BJ (cell line): ENCODE data around the gene ANLN. TPM values are rescaled to one million over a fixed set of nuclear protein-coding genes. Genes with fewer than 3 reads are reported as not detected.

Experiments used
- CTCF ChIA-PET: fragments of 350-600 bp; formaldehyde crosslinking; extraction: SDS; loops from one replicate; lab custom pipeline; 2021; ENCODE audit warnings: antibody characterized with exemption, inconsistent platforms; lab: Yijun Ruan, JAX
- POLR2A ChIA-PET: fragments of 300-600 bp; sonication (Branson Sonifier 250); formaldehyde crosslinking; extraction: SDS; loops from one replicate; lab custom pipeline; 2021; ENCODE audit warnings: antibody characterized with exemption; lab: Charles Lee
- DNase-seq: peaks from one replicate; pipeline ENCODE4 v3.0.0-alpha.2; 2011; ENCODE audit warnings: low read depth
- H3K27me3 ChIP-seq: 2 replicates; pipeline ENCODE4 v1.6.0; 2011; ENCODE audit warnings: low read length; ENCODE audit not compliant: control insufficient read depth, insufficient read depth
- H3K36me3 ChIP-seq: 2 replicates; pipeline ENCODE4 v1.5.1; 2011; ENCODE audit warnings: low read length; ENCODE audit not compliant: control insufficient read depth, insufficient read depth
- H3K4me3 ChIP-seq: 2 replicates; pipeline ENCODE4 v1.5.1; 2011; ENCODE audit warnings: low read depth, mild to moderate bottlenecking, control low read depth, low read length
- CTCF ChIP-seq: IDR thresholded peaks from 2 replicates; pipeline ENCODE4 v1.5.1; 2011; ENCODE audit warnings: low read depth, mild to moderate bottlenecking, control low read depth, inconsistent platforms, low read length, moderate library complexity; ENCODE audit not compliant: insufficient read depth
- polyA plus RNA-seq: library from polyadenylated mRNA; depleted of rRNA; stranded (reverse); fragments of >200 nt; gene quantifications from 2 replicates; pipeline ENCODE4 v1.2.3, GENCODE V29; 2011

The ANLN gene
- polyA plus RNA-seq, 1 experiment: 63.3 TPM

- Histone ChIP-seq H3K4me3 (no peak overlapping the region), H3K36me3 (peaks cover 2% of the 10 kb centered on the region; the same call in 1 of the 2 replicates), H3K27me3 (no peaks in the 10 kb centered on the region)
- TF ChIP-seq CTCF: no peak
- ChIA-PET POLR2A (no interaction called here), CTCF (no interaction called here)
- DNase-seq: no peak
Measured at GRCh38 chr7:36422072-36422471, 32.4 kb downstream of the ANLN start.

GRCh38 chr7:36423633-36424032 lies 34.0 kb downstream of the ANLN start:
- POLR2A ChIA-PET: no interaction called here
- Histone ChIP-seq H3K4me3 (no peak overlapping the region), H3K36me3 (peaks cover 2% of the 10 kb centered on the region; the same call in 1 of the 2 replicates), H3K27me3 (no peaks in the 10 kb centered on the region)
- CTCF ChIA-PET: no interaction called here
- no peak for TF ChIP-seq CTCF
- DNase-seq: no peak

- POLR2A ChIA-PET: no interaction called here
- Histone ChIP-seq H3K27me3 (no peaks in the 10 kb centered on the region), H3K4me3 (no peak overlapping the region), H3K36me3 (no peaks in the 10 kb centered on the region)
- no peak for TF ChIP-seq CTCF
- no peak for DNase-seq
- CTCF ChIA-PET: no interaction called here
Measured at GRCh38 chr7:36430186-36430585, 40.5 kb downstream of the ANLN start.

- DNase-seq: no peak
- Histone ChIP-seq H3K4me3 (no peak overlapping the region), H3K36me3 (no peaks in the 10 kb centered on the region), H3K27me3 (no peaks in the 10 kb centered on the region)
- CTCF ChIA-PET: no interaction called here
- TF ChIP-seq CTCF: no peak
- POLR2A ChIA-PET: no interaction called here
Measured at GRCh38 chr7:36430881-36431280, 41.2 kb downstream of the ANLN start.

- ChIA-PET CTCF (interaction anchor here (0.9 to 1.2 kb wide), 2 partner anchors 13 to 36 kb away, joined by 3 read pairs; no protein-coding TSS in a partner anchor), POLR2A (no interaction called here)
- H3K27me3 ChIP-seq: no peaks in the 10 kb centered on the region
- H3K36me3 ChIP-seq: no peaks in the 10 kb centered on the region
- DNase-seq: no peak
- no peak overlapping the region for H3K4me3 ChIP-seq
- no peak for TF ChIP-seq CTCF
Measured at GRCh38 chr7:36438211-36438610, 48.5 kb downstream of the ANLN start.
